ENCODE measurements around the gene GNAT2. TPM values are rescaled to one million over a fixed set of nuclear protein-coding genes. Genes with fewer than 3 reads are reported as not detected.
"Not testable (repeated sequence)": the region's sequence is repeated elsewhere in the genome, so short reads cannot be mapped to it uniquely, and the experiment has no call there.

Gene GNAT2
- total RNA-seq (2014; rRNA removed; shearing (Covaris generic)) = 0.29 TPM in 1 of 2 replicates, not detected in the other

DNA sequence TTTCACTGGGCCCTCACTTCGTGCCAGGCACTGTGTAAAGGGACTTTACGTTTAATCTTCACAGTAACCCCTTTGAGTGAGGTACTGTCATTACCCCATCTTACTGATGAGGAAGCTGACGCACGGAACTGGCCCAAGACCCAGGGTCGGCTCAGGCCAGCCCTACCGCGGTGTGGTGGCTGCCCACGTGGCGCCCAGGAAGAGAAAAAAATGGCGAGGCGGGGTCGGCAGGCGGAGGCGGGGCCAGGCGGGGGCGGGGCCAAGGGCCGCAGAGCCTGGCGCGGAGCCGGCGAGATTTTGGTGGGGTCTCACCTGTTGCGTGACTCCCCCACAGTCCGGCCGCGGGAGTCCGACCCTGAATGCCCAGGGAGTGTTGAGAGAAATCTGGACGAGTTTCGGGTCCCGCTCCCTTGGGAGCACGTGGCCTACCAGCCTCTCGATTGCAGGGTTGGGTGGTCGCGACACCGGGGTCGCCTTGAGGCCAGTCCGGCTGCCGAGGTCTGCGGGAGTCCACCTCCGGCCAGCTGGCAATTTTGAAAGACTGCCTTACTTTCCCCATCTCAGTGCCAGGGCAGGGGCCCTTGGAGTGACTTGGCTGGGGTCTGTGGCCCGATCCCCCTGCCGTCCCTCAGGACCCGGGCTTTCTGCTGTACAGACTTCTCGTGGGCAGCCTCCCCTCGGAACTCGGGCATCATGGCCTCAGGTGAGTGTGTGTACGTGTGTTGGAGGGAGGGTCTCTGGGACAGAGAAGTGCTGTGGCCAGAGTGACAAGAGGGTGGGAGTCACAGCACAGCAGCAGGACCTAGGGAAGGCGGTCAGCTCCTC is at the start of gene GNAT2, which contains the start of gene AMPD2:
TSS of gene GNAT2 (minus strand) at position 41 of the 825 bp plus-strand sequence. CDS start 6,746 bp downstream, outside the sequence.
TSS of gene AMPD2 (plus strand) at position 262 of the 825 bp plus-strand sequence. CDS start 1,339 bp downstream, outside the sequence.
- DNase-seq (ENCODE audit: low read depth) = peak; percentile 80

DNA sequence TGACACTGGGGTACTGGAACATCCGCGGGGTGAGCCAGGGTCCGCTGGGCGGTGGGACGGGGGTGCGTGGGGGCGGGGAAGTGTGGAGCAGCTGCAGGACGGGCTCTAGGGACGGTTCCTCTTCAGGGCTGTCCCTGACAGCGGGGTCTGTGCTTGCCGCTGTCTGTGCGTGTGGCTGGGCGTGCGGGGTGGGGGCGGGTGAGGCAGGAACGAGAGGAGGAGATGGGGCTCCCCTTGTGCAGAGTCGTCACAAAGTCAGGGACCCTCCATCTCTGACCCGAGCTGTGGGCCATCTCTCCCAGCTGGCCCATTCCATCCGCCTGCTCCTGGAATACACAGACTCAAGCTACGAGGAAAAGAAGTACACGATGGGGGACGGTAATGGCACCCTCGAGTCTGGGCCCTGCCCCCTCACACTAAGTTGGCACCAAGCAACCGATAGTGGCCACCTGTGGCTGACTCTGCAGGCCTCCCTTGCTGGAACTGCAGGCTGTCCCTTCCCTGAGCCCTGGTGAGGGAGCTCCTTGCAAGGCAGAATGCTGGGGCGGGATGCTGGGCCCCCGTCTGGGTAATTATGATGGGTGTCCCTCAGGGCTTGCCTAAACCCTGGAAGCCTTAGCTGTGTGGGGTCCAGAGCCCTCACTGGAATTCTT is 48.8 kb upstream of the GNAT2 start:
- no peak for DNase-seq (ENCODE audit: low read depth)

- peak; percentile 89 for DNase-seq (ENCODE audit: low read depth)
Measured at GRCh38 chr1:109667452-109668122, 48.2 kb upstream of the GNAT2 start, which contains the start of gene GSTM2. Gene GSTM2 (plus strand): TSS chr1:109668057. CDS start chr1:109668116, 59 bp downstream.

- DNase-seq (ENCODE audit: low read depth) = no peak
Measured at GRCh38 chr1:109664671-109665070, 45.3 kb upstream of the GNAT2 start.

DNA sequence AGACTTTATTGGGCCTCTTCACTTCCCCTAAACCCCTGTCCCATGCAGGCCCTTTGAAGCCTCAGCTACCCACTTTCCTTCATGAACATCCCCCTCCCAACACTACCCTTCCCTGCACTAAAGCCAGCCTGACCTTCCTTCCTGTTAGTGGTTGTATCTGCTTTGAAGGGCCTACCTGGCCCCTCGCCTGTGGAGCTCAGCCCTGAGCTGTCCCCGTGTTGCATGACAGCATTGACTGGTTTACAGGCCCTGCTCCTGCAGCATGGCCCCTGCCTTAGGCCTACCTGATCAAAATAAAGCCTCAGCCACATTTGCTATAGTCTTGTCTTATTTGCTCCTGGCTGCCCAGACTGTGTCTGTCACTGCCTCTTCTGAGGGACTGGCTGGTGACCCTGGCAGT is 42.0 kb upstream of the GNAT2 start:
- no peak for DNase-seq (ENCODE audit: low read depth)

DNA sequence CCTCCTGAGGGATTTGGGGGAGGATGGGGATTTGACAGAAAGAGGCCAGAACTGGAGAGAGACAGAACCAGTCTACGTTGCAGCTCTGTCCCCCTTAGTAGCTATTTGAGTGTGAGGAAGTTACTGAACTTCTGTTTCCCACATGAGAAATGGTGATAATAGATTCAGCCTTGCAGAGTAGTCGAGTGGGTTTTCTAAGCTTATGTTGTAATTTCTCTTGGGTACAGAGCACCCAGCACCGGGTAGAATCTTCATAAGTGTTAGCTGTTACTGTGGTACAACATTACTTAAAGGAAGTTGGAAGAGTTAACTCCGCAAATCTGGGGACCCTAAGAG is 41.2 kb upstream of the GNAT2 start:
- DNase-seq (ENCODE audit: low read depth) = not testable (repeated sequence)

DNA sequence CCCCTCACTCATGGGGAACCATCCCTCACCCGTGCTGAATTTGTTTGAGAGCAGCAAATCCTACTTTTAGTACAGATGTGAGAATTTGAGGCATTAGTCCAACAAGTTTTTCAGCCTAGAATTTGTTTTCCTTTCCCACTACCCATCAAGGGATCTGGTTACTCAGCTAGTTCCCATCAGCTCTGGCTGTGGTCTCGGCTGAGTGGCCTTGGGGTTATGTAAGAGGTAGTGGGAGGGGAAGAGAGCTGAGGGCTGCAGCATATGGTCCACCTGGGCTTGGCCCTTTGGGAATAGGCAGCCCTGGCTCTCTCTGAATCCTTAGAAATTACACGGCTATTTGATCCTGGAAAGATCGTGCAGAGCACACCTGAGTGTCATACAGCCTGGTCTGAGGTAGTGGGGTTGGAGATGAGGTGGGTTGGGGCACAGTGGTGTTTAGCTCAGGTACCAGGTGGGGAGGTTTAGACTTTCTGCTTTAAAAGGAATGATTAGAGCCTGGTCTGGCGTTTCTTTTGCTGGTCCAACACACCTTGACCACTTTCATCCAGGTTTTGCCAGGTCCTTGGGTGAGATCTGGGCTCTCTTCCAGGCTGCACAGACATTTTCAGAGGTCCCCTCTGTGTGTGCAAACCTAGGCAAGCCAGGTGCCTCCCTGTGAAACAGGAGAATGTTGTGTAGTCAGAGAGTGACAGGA is 40.7 kb upstream of the GNAT2 start:
- DNase-seq (ENCODE audit: low read depth) = no peak

DNA sequence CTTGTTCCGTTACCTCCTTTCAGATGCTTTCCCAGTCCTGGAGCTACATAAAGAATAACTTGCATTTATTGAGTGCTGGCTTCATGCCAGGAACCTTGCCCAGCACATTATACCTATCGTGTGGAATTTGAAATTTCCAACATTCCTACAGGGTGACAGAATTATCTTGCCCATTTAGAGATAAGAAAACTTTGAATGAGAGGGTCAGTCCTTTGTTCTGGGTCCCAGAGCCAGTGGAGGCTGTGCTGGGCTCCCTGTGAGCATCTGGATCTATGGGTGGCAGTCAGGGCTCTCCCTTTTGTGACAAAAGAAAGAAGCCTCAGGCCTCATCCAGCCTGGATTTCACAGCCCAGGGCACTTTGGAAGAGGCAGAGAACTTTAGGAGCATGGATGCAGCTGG is 39.7 kb upstream of the GNAT2 start:
- no peak for DNase-seq (ENCODE audit: low read depth)

DNA sequence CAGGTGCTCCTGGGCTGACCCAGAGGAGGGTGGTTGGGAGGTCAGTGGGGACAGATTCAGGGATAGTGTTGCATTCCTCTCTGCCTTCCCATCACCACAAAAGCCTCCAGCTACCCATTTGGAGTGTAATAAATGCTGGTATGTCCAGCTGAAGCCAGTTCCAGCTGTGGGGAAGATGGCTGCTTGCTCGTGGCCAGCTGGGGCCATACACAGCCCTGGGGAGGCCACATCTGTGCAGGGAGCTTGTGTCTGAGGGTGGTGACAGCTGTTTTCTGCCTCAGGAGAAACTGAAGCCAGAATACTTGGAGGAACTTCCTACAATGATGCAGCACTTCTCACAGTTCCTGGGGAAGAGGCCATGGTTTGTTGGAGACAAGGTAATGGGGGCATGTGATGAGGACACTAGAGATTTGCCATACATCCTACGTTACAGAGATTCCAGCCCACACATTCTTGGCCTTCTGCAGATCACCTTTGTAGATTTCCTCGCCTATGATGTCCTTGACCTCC is 39.2 kb upstream of the GNAT2 start:
- DNase-seq (ENCODE audit: low read depth) = no peak

- DNase-seq (ENCODE audit: low read depth) = no peak
Measured at GRCh38 chr1:109657970-109658369, 38.6 kb upstream of the GNAT2 start.

GRCh38 chr1:109657395-109657794 is 38.0 kb upstream of the GNAT2 start:
- DNase-seq (ENCODE audit: low read depth) = no peak

DNA sequence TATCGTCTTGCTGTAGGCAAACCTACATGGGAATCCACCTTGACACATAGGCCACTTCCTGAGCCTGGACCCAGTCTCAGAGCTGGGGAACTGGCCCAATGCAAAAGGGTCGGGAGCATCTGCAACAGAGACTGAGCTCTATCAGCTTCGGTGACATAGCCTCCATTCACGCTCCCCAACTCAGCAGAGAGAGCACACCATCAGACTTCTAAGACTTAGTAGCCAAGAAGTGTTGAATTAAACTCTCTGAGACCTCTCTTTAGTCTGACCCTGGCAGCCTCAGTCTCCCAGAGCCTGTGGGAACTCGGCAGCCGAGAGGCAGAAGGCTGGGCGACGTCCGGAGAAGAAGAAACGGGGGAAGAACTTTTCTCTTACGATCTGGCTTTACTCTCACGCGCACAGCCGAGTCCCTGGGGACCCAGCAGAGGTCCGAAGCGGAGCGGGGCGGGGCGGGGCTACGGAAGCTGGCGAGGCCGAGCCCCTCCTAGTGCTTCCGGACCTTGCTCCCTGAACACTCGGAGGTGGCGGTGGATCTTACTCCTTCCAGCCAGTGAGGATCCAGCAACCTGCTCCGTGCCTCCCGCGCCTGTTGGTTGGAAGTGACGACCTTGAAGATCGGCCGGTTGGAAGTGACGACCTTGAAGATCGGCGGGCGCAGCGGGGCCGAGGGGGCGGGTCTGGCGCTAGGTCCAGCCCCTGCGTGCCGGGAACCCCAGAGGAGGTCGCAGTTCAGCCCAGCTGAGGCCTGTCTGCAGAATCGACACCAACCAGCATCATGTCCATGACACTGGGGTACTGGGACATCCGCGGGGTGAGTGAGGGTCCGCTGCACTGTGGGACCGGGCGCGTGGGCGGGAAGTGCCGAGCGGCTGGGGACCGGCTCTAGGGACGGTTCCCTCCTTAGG is 36.5 kb upstream of the GNAT2 start, which contains the start of gene GSTM4:
TSS of gene GSTM4 (plus strand) at position 485 of the 905 bp plus-strand sequence. CDS start at position 776, 291 bp downstream.
- peak; percentile 83 for DNase-seq (ENCODE audit: low read depth)

DNA sequence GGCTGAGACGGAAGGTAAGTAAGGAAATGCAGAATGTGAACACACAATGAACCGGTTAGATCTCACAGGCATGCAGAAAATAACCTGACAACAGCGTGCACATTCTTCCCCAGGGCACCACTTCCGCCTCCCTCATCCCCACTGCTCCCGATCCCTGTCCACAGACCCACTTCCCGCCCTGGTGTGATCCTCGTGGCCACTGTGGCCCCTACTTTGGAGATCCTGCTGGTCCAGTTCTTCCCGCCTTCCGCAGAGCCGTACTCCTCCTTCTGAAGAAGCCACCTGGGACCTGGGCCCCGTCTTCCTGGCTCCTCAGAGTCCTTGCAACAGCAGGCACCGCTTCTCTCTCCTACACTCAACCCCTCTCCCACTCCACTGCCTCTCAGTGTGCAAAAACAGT is 35.1 kb upstream of the GNAT2 start:
- no peak for DNase-seq (ENCODE audit: low read depth)

DNA sequence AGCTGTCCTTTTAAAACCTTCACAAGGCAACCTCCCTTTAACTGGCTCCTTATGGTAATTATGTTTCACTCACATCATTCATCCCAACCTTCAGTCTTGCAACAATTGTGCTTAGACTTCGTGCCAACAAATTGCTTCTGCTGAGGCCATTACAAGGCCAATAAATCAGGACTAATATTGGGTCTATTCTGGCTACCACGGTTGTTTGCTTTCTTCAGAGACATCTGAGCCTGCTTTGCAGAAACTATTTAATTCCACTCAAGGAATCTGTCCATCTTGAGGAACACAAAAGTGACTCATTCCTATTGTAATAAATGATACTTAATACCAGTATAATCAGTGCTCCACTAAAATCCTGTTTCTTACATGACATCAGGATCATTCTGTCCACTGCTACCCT is 33.9 kb upstream of the GNAT2 start:
- DNase-seq (ENCODE audit: low read depth) = no peak

GRCh38 chr1:109652402-109652801 is 33.0 kb upstream of the GNAT2 start:
- DNase-seq (ENCODE audit: low read depth) = no peak

- no peak for DNase-seq (ENCODE audit: low read depth)
Measured at GRCh38 chr1:109650609-109651008, 31.2 kb upstream of the GNAT2 start.

DNA sequence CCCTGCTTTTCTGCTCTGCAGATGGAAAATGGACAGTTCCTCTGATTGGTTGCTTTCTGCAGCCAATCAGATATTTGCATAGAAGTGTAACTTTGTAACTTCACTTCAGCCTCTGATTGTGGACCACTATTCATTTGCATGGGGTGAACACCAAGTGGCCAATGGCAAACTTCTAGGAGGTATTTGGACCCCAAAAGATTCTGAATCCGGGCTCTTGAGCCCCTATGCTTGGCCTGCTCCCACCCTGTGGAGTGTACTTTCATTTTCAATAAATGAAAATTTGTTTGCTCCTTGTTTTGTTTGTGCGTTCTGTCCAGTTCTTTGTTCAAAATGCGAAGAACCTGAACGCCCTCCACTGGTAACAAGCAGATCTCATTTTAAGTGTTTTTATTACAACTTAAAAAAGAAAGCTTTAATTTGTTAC is 30.1 kb upstream of the GNAT2 start:
- DNase-seq (ENCODE audit: low read depth) = peak; percentile 67

- DNase-seq (ENCODE audit: low read depth) = peak; percentile 54
Measured at GRCh38 chr1:109644670-109645069, 25.3 kb upstream of the GNAT2 start.

GRCh38 chr1:109643385-109644230 is 24.2 kb upstream of the GNAT2 start:
- DNase-seq (ENCODE audit: low read depth) = peak; percentile 65
